GM12878 (cell line): ENCODE data around the gene IFRD2.

Experiments
- CBX3 ChIP-seq: fragments of 200-600 bp; sonication (generic); IDR thresholded peaks from 2 replicates; pipeline ENCODE4 v1.6.1; 2016; ENCODE audit warnings: low read depth, borderline replicate concordance
- IRF4 ChIP-seq: IDR thresholded peaks from 2 replicates; pipeline ENCODE4 v1.6.1; 2011; ENCODE audit warnings: low read depth, low read length
- NR2C1 ChIP-seq: fragments of 450-650 bp; IDR thresholded peaks from 2 replicates; pipeline ENCODE4 v1.6.1; 2017; ENCODE audit warnings: antibody characterized with exemption, mild to moderate bottlenecking, moderate library complexity
- POLR2A ChIP-seq: IDR thresholded peaks from 2 replicates; pipeline ENCODE4 v1.6.1; 2011; ENCODE audit warnings: low read depth, mild to moderate bottlenecking, low read length
- ZZZ3 ChIP-seq: IDR thresholded peaks from 2 replicates; pipeline ENCODE4 v1.6.1; 2011; ENCODE audit warnings: low read depth; ENCODE audit not compliant: control insufficient read depth, insufficient read length
- TF ChIP-seq, protein P1 (sequence below), 3 experiments: IDR thresholded peaks in 2 of 3; conservative IDR thresholded peaks in 1 of 3; 2 replicates each; pipeline ENCODE4 v1.5.1; 2011; ENCODE audit warnings: low read depth in 3 of 3, low read length in 3 of 3, mild to moderate bottlenecking in 3 of 3, control low read depth in 2 of 3, moderate library complexity in 2 of 3, inconsistent platforms in 1 of 3, mixed read lengths in 1 of 3; ENCODE audit not compliant: control insufficient read depth in 2 of 3, insufficient read depth in 1 of 3; ENCODE audit errors: extremely low read depth in 1 of 3
- TF ChIP-seq, protein P2 (sequence below): IDR thresholded peaks from 2 replicates; pipeline ENCODE4 v1.6.1; 2012; ENCODE audit warnings: low read depth, low read length, improper control_type of control experiment
- TF ChIP-seq, protein P3 (sequence below): fragments of 150-350 bp; IDR thresholded peaks from 2 replicates; pipeline ENCODE4 v1.6.1; 2016; ENCODE audit warnings: low read depth, low read length

DNA sequence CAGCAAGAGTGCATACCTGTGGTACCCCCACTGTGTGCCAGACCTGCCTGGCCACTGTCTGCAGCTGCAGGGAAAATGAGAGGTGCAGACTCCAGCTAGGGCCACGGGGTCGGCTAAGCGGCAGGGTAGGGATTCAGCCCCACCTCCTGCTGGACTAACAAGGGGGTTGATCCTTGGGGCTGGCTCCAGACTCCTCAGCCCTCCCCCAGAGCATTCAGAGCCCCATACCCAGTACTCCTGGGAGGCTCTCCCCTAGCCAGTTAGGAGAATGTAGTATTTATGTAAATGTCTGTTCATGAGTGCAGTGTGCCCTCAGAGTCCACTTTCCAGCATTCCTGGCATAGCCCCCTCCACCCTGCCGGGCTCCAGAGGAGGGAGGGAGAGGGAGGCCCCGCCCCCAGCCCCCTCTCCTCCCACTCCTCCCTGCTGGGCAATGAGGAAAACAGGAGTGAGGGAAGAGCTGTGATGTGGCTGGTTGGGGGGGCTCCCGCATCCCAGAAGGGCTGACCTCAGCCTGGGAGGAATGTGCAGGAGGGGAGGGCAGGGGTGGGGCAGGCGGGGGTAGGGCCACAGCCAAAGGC is 27.8 kb downstream of the IFRD2 start:
- TF ChIP-seq CBX3 (no peak), IRF4 (no peak), ZZZ3 (no peak), NR2C1 (no peak), POLR2A (no peak)
- TF ChIP-seq, protein P1, sequence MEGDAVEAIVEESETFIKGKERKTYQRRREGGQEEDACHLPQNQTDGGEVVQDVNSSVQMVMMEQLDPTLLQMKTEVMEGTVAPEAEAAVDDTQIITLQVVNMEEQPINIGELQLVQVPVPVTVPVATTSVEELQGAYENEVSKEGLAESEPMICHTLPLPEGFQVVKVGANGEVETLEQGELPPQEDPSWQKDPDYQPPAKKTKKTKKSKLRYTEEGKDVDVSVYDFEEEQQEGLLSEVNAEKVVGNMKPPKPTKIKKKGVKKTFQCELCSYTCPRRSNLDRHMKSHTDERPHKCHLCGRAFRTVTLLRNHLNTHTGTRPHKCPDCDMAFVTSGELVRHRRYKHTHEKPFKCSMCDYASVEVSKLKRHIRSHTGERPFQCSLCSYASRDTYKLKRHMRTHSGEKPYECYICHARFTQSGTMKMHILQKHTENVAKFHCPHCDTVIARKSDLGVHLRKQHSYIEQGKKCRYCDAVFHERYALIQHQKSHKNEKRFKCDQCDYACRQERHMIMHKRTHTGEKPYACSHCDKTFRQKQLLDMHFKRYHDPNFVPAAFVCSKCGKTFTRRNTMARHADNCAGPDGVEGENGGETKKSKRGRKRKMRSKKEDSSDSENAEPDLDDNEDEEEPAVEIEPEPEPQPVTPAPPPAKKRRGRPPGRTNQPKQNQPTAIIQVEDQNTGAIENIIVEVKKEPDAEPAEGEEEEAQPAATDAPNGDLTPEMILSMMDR (IDR thresholded peaks at IDR 0.05 in 2 of 3, conservative IDR thresholded peaks at IDR 0.05 in 1 of 3; ENCODE audit: control insufficient read depth in 2 of 3, extremely low read depth in 1 of 3, insufficient read depth in 1 of 3, low read depth in 3 of 3, low read length in 3 of 3) = no peak
- TF ChIP-seq, protein P2, sequence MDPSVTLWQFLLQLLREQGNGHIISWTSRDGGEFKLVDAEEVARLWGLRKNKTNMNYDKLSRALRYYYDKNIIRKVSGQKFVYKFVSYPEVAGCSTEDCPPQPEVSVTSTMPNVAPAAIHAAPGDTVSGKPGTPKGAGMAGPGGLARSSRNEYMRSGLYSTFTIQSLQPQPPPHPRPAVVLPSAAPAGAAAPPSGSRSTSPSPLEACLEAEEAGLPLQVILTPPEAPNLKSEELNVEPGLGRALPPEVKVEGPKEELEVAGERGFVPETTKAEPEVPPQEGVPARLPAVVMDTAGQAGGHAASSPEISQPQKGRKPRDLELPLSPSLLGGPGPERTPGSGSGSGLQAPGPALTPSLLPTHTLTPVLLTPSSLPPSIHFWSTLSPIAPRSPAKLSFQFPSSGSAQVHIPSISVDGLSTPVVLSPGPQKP = no peak
- TF ChIP-seq, protein P3, sequence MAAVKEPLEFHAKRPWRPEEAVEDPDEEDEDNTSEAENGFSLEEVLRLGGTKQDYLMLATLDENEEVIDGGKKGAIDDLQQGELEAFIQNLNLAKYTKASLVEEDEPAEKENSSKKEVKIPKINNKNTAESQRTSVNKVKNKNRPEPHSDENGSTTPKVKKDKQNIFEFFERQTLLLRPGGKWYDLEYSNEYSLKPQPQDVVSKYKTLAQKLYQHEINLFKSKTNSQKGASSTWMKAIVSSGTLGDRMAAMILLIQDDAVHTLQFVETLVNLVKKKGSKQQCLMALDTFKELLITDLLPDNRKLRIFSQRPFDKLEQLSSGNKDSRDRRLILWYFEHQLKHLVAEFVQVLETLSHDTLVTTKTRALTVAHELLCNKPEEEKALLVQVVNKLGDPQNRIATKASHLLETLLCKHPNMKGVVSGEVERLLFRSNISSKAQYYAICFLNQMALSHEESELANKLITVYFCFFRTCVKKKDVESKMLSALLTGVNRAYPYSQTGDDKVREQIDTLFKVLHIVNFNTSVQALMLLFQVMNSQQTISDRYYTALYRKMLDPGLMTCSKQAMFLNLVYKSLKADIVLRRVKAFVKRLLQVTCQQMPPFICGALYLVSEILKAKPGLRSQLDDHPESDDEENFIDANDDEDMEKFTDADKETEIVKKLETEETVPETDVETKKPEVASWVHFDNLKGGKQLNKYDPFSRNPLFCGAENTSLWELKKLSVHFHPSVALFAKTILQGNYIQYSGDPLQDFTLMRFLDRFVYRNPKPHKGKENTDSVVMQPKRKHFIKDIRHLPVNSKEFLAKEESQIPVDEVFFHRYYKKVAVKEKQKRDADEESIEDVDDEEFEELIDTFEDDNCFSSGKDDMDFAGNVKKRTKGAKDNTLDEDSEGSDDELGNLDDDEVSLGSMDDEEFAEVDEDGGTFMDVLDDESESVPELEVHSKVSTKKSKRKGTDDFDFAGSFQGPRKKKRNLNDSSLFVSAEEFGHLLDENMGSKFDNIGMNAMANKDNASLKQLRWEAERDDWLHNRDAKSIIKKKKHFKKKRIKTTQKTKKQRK = no peak
